SK-N-SH (cell line): ENCODE measurements around the gene MYO1D. TPM values are rescaled to one million over a fixed set of nuclear protein-coding genes. Genes with fewer than 3 reads are reported as not detected.

Source experiments
- CTCF ChIA-PET: fragments of 300-600, 350-600 bp; formaldehyde crosslinking; extraction: SDS; loops from one replicate; lab custom pipeline; 2021; lab: Yijun Ruan, JAX
- POLR2A ChIA-PET: fragments of 350-600 bp; sonication (Branson Sonifier 250); formaldehyde crosslinking; extraction: SDS; loops from one replicate; lab custom pipeline; 2020; ENCODE audit warnings: antibody characterized with exemption, inconsistent platforms; lab: Yijun Ruan, JAX
- DNase-seq: peaks from one replicate; pipeline ENCODE4 v3.0.0; 2012
- H2AFZ ChIP-seq: fragments of 200-600 bp; sonication (generic); 2 replicates; pipeline ENCODE4 v1.8.1; 2016; ENCODE audit warnings: antibody characterized with exemption, mild to moderate bottlenecking, low read depth
- H3F3A ChIP-seq: fragments of 200-600 bp; sonication (generic); replicated peaks from 2 replicates; pipeline ENCODE3; 2016; ENCODE audit warnings: antibody characterized with exemption, mild to moderate bottlenecking; ENCODE audit not compliant: insufficient read depth
- H3K27ac ChIP-seq, 2 experiments: fragments of 200-500 bp in 1 of 2; fragments of 200-600 bp in 1 of 2; sonication (Bioruptor generic) in 1 of 2; sonication (generic), shearing (Covaris generic) in 1 of 2; 2 replicates each; pipeline versions ENCODE4 v1.5.1 to v1.6.1; 2014 to 2016; ENCODE audit warnings: low read depth in 2 of 2, inconsistent platforms in 1 of 2, low read length in 1 of 2, mild to moderate bottlenecking in 1 of 2, mixed read lengths in 1 of 2
- H3K27me3 ChIP-seq: fragments of 200-600 bp; sonication (generic), shearing (Covaris generic); 2 replicates; pipeline ENCODE4 v1.6.1; 2016; ENCODE audit warnings: mixed run types; ENCODE audit not compliant: insufficient read depth
- H3K36me3 ChIP-seq, 2 experiments: fragments of 200-500 bp in 1 of 2; fragments of 200-600 bp in 1 of 2; sonication (Bioruptor generic) in 1 of 2; sonication (generic) in 1 of 2; replicated peaks in 1 of 2; 2 replicates each; pipeline versions ENCODE3 to v1.5.1; 2014 to 2016; ENCODE audit warnings: low read length in 1 of 2, mild to moderate bottlenecking in 1 of 2; ENCODE audit not compliant: insufficient read depth in 2 of 2, control insufficient read depth in 1 of 2
- H3K4me1 ChIP-seq, 2 experiments: fragments of 200-500 bp in 1 of 2; fragments of 200-600 bp in 1 of 2; sonication (Bioruptor generic) in 1 of 2; sonication (generic), shearing (Covaris generic) in 1 of 2; 2 replicates each; pipeline versions ENCODE4 v1.5.1 to v1.6.1; 2014 to 2016; ENCODE audit warnings: low read depth in 1 of 2, low read length in 1 of 2, mixed run types in 1 of 2; ENCODE audit not compliant: insufficient read depth in 2 of 2, control insufficient read depth in 1 of 2
- H3K4me2 ChIP-seq: fragments of 200-600 bp; sonication (generic), shearing (Covaris generic); 2 replicates; pipeline ENCODE4 v1.6.1; 2017; ENCODE audit warnings: mixed run types
- H3K4me3 ChIP-seq, 2 experiments: fragments of 200-500 bp in 1 of 2; fragments of 200-600 bp in 1 of 2; sonication (Bioruptor generic) in 1 of 2; sonication (generic), shearing (Covaris generic) in 1 of 2; 2 replicates each; pipeline versions ENCODE4 v1.5.1 to v1.8.1; 2014 to 2016; ENCODE audit warnings: low read depth in 2 of 2, inconsistent platforms in 1 of 2, low read length in 1 of 2, mild to moderate bottlenecking in 1 of 2, mixed read lengths in 1 of 2, moderate library complexity in 1 of 2
- H3K79me2 ChIP-seq: fragments of 200-600 bp; sonication (generic); 2 replicates; pipeline ENCODE4 v1.8.1; 2017; ENCODE audit warnings: mild to moderate bottlenecking; ENCODE audit not compliant: insufficient read depth
- H3K9ac ChIP-seq: fragments of 200-600 bp; sonication (generic); 2 replicates; pipeline ENCODE4 v1.6.1; 2017; ENCODE audit warnings: mixed run types
- H3K9me2 ChIP-seq: fragments of 200-600 bp; sonication (generic); 2 replicates; pipeline ENCODE4 v1.6.1; 2017; ENCODE audit warnings: mixed run types
- H3K9me3 ChIP-seq: fragments of 200-600 bp; sonication (generic); 2 replicates; pipeline ENCODE4 v1.6.1; 2017; ENCODE audit warnings: mixed run types, mild to moderate bottlenecking, moderate library complexity
- H4K20me1 ChIP-seq: fragments of 200-600 bp; sonication (generic); 2 replicates; pipeline ENCODE4 v1.6.1; 2017; ENCODE audit warnings: mild to moderate bottlenecking, mixed run types; ENCODE audit not compliant: insufficient read depth
- CHD2 ChIP-seq: fragments of 150-350 bp; IDR thresholded peaks from 2 replicates; pipeline ENCODE4 v1.6.1; 2018; ENCODE audit warnings: low read length; ENCODE audit not compliant: partially characterized antibody
- ELF1 ChIP-seq: IDR thresholded peaks from 2 replicates; pipeline ENCODE4 v1.4.0; 2012
- FOXM1 ChIP-seq: IDR thresholded peaks from 2 replicates; pipeline ENCODE4 v1.4.0; 2012; ENCODE audit warnings: low read depth, mild to moderate bottlenecking
- GATA2 ChIP-seq: sonication (generic); formaldehyde crosslinking; IDR thresholded peaks from 2 replicates; pipeline ENCODE4 v1.5.0; 2020; ENCODE audit warnings: mild to moderate bottlenecking, missing genetic modification reagents
- MAX ChIP-seq: IDR thresholded peaks from 2 replicates; pipeline ENCODE4 v1.4.0; 2012; ENCODE audit warnings: low read depth
- MXI1 ChIP-seq: IDR thresholded peaks from 2 replicates; pipeline ENCODE4 v1.6.1; 2012; ENCODE audit warnings: mild to moderate bottlenecking, low read depth, low read length, improper control_type of control experiment
- NRF1 ChIP-seq: IDR thresholded peaks from 2 replicates; pipeline ENCODE4 v1.6.1; 2012; ENCODE audit warnings: low read depth, mild to moderate bottlenecking, low read length
- RAD21 ChIP-seq: IDR thresholded peaks from 2 replicates; pipeline ENCODE4 v1.6.1; 2012; ENCODE audit warnings: mild to moderate bottlenecking, low read length
- RCOR1 ChIP-seq: fragments of 150-350 bp; IDR thresholded peaks from 2 replicates; pipeline ENCODE4 v1.6.1; 2017; ENCODE audit warnings: antibody characterized with exemption, low read length
- RFX5 ChIP-seq: IDR thresholded peaks from 2 replicates; pipeline ENCODE4 v1.6.1; 2012; ENCODE audit warnings: mild to moderate bottlenecking, improper control_type of control experiment, low read length
- RXRA ChIP-seq: IDR thresholded peaks from 2 replicates; pipeline ENCODE4 v1.4.0; 2012; ENCODE audit warnings: low read depth, mild to moderate bottlenecking, borderline replicate concordance
- TAF1 ChIP-seq: IDR thresholded peaks from 2 replicates; pipeline ENCODE4 v1.6.1; 2012; ENCODE audit warnings: low read depth, mild to moderate bottlenecking, low read length, moderate library complexity, borderline replicate concordance
- TCF12 ChIP-seq: IDR thresholded peaks from 2 replicates; pipeline ENCODE4 v1.4.0; 2012
- YY1 ChIP-seq: IDR thresholded peaks from 2 replicates; pipeline ENCODE4 v1.4.0; 2012; ENCODE audit warnings: low read depth, mild to moderate bottlenecking
- WGBS: methylation state at CpG from one replicate; pipeline ENCODE4 v1.1.6; 2017; ENCODE audit warnings: low lambda C conversion rate; 5-methylcytosine and 5-hydroxymethylcytosine counted together
- polyA plus RNA-seq, 3 experiments: library from polyadenylated mRNA; depleted of rRNA; stranded (reverse); fragments of >200 nt; gene quantifications; 2 replicates each; pipeline ENCODE4 v1.2.3, GENCODE V29; 2012

The MYO1D gene
- polyA plus RNA-seq, 1 of the 3 experiments (the other 2 are of a cell fraction) = 20.4 TPM

DNA sequence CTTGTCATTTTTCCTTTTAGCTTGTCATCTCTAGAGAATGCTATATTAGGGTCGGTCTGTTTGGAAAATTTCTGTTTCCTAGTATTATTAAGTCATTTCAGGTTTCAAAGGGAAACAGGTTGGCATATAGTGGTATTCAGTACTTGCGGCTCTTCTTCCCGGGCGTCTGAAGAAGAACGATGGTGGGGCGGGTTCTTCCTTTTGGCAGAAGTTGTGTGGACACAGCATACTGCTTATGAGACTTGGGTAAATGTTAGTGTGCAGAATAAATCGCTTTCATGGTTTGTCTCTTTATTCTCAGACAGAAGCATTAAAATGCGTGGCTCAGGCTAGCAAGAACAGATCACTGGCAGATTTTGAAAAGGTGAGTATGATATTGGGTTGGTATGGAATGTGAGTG lies 399.7 kb downstream of the MYO1D start:
- CTCF ChIA-PET = interaction anchor here (0.8 to 5.3 kb wide), 4 partner anchors 10 to 280 kb away, joined by 3 to 39 read pairs (median 4); partner anchors contain the start of gene PSMD11
- no peak overlapping the region for H3K4me3 ChIP-seq
- H3K27ac ChIP-seq = no peak overlapping the region
- 89% methylated on average over 8 of the region's 8 CpGs for WGBS
- no peak overlapping the region for H2AFZ ChIP-seq
- DNase-seq = no peak
- POLR2A ChIA-PET = no interaction called here
- H3K4me1 ChIP-seq = no peaks in the 10 kb centered on the region
- H3K4me2 ChIP-seq = no peak overlapping the region
- H3K9ac ChIP-seq = no peak overlapping the region
- no peaks in the 10 kb centered on the region; the same call in 1 of the 2 replicates for H3K79me2 ChIP-seq
- no peaks in the 10 kb centered on the region for H3K9me2 ChIP-seq
- TF ChIP-seq RXRA (no peak), MXI1 (no peak)
- no peaks in the 10 kb centered on the region for H4K20me1 ChIP-seq
- H3K27me3 ChIP-seq = no peaks in the 10 kb centered on the region
- peaks cover 65 to 83% of the 10 kb centered on the region in 2 experiments for H3K36me3 ChIP-seq
- H3K9me3 ChIP-seq = no peaks in the 10 kb centered on the region
- peaks cover 5% of the 10 kb centered on the region for H3F3A ChIP-seq

DNA sequence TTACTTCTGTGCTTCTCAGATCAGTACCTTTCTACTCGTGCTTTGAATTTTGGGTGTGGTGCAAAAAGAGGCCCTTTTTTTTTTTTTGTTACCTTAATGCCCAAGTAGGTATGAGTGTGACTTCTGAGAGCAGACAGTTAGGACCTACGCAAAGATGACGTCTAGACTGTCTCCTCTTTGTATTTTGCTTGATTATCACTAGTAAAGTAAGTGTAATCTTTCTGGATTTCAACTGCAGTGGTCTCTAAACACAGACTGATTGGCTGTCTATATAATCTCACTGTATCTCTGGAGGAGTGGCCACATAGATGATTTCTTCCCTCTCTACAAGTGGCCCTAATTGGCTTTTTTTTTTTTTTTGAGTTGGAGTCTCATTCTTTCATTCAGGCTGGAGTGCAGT lies 401.7 kb downstream of the MYO1D start:
- H3K9me2 ChIP-seq = no peaks in the 10 kb centered on the region
- ChIA-PET POLR2A (no interaction called here), CTCF (interaction anchor here (1.2 to 5.3 kb wide), 2 partner anchors 11 to 13 kb away, joined by 3 to 39 read pairs; no protein-coding TSS in a partner anchor)
- no peak overlapping the region for H3K9ac ChIP-seq
- DNase-seq = no peak
- H3K27ac ChIP-seq = no peak overlapping the region
- no peak overlapping the region for H2AFZ ChIP-seq
- H3F3A ChIP-seq = no peaks in the 10 kb centered on the region
- TF ChIP-seq RCOR1 = no peak
- no peak for TF ChIP-seq YY1
- TF ChIP-seq RFX5 = no peak
- no peak for TF ChIP-seq NRF1
- no peak for TF ChIP-seq FOXM1
- no peak for TF ChIP-seq RAD21
- TF ChIP-seq TCF12 = no peak
- no peak for TF ChIP-seq GATA2 (CRISPR knock-in tag)
- no peaks in the 10 kb centered on the region for H3K4me1 ChIP-seq
- peaks cover 76 to 85% of the 10 kb centered on the region in 2 experiments for H3K36me3 ChIP-seq
- 0 out of 2 replicates have a peak, but pooled peaks cover 3% of the 10 kb centered on the region for H4K20me1 ChIP-seq
- H3K4me2 ChIP-seq = no peak overlapping the region
- no peaks in the 10 kb centered on the region for H3K27me3 ChIP-seq
- WGBS = 96% methylated on average over 3 of the region's 3 CpGs
- peaks cover 7% of the 10 kb centered on the region; the same call in 1 of the 2 replicates for H3K79me2 ChIP-seq
- no peaks in the 10 kb centered on the region for H3K9me3 ChIP-seq
- H3K4me3 ChIP-seq = no peak overlapping the region

GRCh38 chr17:32471652-32472051 lies 405.3 kb downstream of the MYO1D start:
- Histone ChIP-seq H3K9me3 (no peaks in the 10 kb centered on the region), H3K4me1 (no peaks in the 10 kb centered on the region), H3K27me3 (no peaks in the 10 kb centered on the region), H3K27ac (no peak overlapping the region), H3K79me2 (peaks cover 34% of the 10 kb centered on the region), H3K4me2 (no peak overlapping the region), H3K36me3 (peaks cover 66 to 85% of the 10 kb centered on the region in 2 experiments), H2AFZ (no peak overlapping the region), H3K9me2 (no peaks in the 10 kb centered on the region), H4K20me1 (peaks cover 11% of the 10 kb centered on the region), H3K9ac (no peak overlapping the region), H3F3A (no peaks in the 10 kb centered on the region), H3K4me3 (no peak overlapping the region)
- DNase-seq = no peak
- TF ChIP-seq CHD2 = no peak
- no peak for TF ChIP-seq YY1
- TF ChIP-seq TAF1 = no peak
- TF ChIP-seq ELF1 = no peak
- TF ChIP-seq MAX = no peak
- no peak for TF ChIP-seq GATA2 (CRISPR knock-in tag)
- ChIA-PET CTCF (interaction anchor here (0.8 to 7.5 kb wide), 5 partner anchors 10 to 445 kb away, joined by 3 to 62 read pairs (median 3); no protein-coding TSS in a partner anchor), POLR2A (no interaction called here)
- 100% methylated on average over 4 of the region's 4 CpGs for WGBS
